GM13977 (cell line): ENCODE results near the gene TPM1.

Experiments
- DNase-seq: peaks from one replicate; pipeline ENCODE4 v3.0.0; 2012; ENCODE audit warnings: low spot score
- in situ Hi-C: fragments of 300-500 bp; cut with MboI; formaldehyde crosslinking; loops from one replicate; pipeline ENCODE4 v1.12.0; 2022; ENCODE audit warnings: low sequenced_read_pairs, low pct_unique_long_range_greater_than_20kb, mixed read lengths, inconsistent platforms; ENCODE audit not compliant: unreplicated experiment
- TF ChIP-seq, protein P1 (sequence below): IDR thresholded peaks from 2 replicates; pipeline ENCODE4 v1.5.1; 2012; ENCODE audit warnings: mild to moderate bottlenecking, control low read depth; ENCODE audit not compliant: insufficient read depth; ENCODE audit errors: extremely low read depth, missing control alignments

The TPM1 gene

DNA sequence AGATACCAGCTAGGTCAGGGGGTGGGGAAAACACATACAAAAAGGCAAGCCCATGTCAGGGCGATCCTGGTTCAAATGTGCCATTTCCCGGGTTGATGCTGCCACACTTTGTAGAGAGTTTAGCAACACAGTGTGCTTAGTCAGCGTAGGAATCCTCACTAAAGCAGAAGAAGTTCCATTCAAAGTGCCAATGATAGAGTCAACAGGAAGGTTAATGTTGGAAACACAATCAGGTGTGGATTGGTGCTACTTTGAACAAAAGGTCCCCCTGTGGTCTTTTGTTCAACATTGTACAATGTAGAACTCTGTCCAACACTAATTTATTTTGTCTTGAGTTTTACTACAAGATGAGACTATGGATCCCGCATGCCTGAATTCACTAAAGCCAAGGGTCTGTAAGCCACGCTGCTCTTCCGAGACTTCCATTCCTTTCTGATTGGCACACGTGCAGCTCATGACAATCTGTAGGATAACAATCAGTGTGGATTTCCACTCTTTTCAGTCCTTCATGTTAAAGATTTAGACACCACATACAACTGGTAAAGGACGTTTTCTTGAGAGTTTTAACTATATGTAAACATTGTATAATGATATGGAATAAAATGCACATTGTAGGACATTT, 28.9 kb downstream of the TPM1 start:
- TF ChIP-seq, protein P1, sequence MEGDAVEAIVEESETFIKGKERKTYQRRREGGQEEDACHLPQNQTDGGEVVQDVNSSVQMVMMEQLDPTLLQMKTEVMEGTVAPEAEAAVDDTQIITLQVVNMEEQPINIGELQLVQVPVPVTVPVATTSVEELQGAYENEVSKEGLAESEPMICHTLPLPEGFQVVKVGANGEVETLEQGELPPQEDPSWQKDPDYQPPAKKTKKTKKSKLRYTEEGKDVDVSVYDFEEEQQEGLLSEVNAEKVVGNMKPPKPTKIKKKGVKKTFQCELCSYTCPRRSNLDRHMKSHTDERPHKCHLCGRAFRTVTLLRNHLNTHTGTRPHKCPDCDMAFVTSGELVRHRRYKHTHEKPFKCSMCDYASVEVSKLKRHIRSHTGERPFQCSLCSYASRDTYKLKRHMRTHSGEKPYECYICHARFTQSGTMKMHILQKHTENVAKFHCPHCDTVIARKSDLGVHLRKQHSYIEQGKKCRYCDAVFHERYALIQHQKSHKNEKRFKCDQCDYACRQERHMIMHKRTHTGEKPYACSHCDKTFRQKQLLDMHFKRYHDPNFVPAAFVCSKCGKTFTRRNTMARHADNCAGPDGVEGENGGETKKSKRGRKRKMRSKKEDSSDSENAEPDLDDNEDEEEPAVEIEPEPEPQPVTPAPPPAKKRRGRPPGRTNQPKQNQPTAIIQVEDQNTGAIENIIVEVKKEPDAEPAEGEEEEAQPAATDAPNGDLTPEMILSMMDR: no peak

DNA sequence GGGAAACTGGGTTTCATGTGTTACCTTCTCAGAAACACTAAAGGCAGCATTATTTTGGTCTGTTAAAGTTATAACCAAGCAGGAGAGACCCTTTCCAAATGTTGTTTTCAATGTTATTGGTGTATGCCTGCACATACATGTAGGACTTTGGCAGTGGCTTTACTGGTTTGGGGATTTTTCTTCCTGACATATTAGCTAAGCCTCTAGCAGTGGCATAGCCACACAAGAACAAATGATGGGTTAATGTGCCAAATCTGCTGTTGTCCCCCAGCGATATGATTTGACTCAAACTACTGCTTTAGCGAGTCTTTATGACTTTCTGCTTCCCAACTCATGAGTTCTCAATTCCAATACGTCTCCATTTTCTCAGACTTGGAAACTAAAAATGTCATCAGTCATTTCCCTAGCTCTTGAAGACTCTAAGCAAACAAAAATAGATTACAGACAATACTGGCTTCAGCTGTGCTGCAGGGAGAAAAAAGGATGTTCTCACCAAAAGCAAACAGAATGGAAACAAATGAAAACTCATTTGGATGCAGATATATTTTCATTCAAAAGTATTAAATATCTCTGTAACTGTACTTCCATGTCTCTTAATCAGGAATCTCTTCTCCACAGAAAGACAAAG, 29.6 kb downstream of the TPM1 start:
- DNase-seq: no peak
- TF ChIP-seq, protein P1: no peak
- in situ Hi-C loops: no loop called here

More for the DNA sequence above, 28.9 kb downstream of the TPM1 start:
- in situ Hi-C loops: no loop called here
- no peak for DNase-seq

DNA sequence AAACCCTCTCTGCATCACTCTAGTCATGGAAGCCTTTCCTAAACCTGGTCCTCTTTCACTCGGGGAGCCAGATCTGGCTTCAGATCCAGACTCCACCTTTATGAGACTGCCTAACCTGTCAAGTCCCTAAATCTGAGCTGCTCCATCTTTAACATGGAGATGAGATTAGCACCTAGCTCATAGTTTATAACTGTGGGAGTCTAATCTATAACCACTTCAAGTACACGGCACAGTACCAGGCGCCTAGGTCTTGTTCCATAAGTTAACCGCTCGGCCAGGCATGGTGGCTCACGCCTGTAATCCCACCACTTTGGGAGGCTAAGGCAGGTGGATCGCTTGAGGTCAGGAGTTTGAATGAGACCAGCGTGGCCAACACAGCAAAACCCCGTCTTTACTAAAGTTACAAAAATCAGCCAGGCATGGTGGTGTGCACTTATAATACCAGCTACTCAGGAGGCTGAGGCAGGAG, 30.3 kb downstream of the TPM1 start:
- in situ Hi-C loops: no loop called here
- DNase-seq: no peak

DNA sequence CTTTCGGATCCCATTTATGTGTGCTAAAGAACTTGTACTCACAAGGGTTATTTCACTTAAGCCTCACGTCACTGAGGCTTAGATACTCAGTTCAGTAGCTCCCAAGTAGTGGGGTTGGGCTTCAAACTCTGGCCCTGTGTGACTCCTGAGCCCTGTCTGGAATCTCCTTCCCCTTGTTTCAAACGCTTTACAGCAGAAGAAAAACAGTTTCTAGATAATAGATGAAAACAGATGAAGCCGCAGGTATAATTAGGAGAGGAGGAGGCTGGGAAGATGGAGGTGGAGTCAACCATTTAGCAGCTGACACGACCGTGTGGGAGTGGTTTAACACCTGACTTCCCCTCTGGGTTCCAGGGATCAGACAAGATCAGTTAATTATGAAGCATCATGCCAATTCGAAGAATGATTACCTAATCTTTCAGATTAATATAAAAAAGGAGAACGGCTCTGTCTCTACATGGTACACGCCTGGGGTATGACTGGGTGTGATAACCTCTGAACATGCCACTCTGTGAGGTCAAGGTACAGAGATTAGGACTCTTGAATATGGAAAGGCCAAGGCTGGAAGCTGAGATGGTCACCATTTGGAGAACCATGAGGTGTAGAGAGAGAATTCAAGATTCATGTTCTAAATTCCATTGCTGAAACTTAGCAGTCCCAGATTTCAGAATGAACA, 31.1 kb downstream of the TPM1 start:
- TF ChIP-seq, protein P1: no peak
- no peak for DNase-seq
- in situ Hi-C loops: no loop called here

More for the DNA sequence above, 30.3 kb downstream of the TPM1 start:
- TF ChIP-seq, protein P1: no peak

DNA sequence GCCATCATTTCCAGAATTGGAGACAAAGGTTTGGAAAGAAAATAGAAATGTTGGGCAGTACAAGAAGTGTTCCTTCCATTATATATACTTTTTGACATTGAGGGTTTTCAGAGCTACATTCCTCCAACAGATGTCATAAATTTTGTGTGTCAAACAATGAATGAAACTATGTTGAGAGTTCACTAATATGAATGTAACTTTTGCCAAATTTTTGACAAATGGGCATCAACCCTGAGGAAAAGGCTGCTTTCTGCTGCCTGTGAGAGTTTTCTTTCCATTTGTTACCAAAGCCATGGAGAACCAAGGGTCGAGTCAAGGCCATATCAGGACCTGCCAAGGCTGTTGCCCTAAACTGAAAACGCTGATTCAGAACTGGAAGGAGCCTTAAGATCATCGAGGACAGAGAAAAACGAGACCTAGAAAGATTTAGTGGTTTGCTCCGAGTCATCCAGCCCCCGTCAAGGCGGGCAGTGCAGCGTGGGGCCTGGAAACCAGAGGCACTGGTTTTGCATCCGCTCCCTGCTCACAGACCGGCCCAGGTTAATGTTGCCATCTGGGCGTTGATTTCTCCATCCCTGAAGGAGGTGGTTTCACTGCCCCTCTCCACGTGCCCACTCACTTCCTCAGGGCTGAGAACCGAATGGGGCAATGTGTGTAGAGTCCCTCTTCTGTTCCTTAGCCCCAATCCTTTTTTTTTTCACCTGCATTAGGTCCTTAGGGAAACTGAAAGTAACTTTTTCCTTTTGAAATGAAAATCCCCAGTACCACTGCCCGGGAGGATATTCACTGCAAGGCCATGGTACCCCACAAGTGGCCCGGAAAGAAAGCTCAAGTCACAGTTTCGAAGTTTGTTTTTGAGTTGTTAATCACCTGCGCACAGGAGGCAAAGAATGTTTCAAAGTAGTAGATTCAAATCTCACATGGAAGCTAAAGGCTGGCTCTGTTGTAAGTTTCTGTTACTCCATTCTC, 32.8 kb downstream of the TPM1 start:
- DNase-seq: no peak
- TF ChIP-seq, protein P1: no peak
- in situ Hi-C loops: no loop called here
